ENCODE data around the gene NUDT16.
"Not testable (repeated sequence)": the region's sequence is repeated elsewhere in the genome, so short reads cannot be mapped to it uniquely, and the experiment has no call there.

The NUDT16 gene

DNA sequence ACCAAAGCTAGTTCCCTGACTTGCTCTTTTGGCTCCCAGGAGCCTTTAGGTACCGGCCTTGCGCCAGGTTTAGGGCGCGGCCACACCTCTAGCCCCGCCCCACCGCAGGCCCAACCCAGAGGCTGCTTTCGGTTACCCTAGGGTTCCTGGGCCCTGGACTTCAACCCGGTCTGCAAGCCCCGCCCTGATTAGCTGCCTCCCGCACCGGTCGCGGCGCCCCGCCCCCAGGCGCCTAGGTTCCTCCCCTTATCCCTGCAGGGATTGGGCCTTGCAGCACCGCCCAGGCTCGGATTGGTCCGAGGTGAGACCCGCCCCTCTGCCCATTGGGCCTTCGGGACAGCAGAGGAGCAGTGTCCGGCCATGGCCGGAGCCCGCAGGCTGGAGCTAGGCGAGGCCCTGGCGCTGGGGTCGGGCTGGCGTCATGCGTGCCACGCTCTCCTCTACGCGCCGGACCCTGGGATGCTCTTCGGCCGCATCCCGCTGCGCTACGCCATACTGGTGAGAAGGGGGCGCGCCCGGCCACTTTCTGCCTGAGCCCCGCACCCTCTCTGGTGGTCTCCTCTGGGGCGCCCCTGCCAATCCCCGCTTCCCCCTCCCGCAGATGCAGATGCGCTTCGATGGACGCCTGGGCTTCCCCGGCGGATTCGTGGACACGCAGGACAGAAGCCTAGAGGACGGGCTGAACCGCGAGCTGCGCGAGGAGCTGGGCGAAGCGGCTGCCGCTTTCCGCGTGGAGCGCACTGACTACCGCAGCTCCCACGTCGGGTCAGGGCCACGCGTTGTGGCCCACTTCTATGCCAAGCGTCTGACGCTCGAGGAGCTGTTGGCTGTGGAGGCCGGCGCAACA lies at the start of gene NUDT16:
TSS of gene NUDT16 (plus strand) at position 330 of the 847 bp plus-strand sequence. CDS start at position 361, 31 bp downstream.
- DNase-seq (ENCODE audit: low read depth in 2 of 2), result peak; percentile 90 to 93

DNA sequence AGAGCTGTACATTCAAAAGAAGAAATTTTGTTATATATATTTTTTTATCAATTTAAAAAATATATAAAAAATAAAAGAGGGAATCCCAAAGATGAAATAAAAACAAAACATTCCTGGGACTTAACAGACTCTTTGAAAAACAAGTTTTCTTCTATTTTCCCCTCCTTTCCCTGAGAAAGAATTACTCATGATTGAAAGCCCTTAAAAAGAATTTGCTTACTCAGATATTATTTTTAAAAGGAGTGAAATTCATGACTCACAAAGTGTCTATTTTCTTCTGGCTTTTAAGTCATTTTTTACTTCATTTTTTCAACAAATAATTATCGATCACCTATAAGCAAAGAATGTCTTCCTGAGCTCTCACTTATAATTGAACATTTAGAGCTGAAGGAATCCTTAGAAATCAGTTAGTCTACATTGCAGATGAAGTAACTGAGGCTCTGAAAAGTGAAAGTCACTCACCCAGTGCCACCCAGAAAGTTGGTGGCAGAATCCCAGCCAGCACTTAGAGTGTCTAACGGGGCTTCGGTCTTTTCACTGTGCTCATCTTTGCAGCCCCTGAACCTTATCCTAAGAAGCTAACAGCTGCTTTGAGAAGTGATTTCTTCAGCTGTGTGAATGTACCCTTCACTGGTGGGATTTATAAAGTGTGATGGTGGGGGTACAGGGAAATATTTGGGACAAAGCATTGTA lies 42.5 kb upstream of the NUDT16 start:
- no peak for DNase-seq (ENCODE audit: low read depth in 2 of 2)

DNA sequence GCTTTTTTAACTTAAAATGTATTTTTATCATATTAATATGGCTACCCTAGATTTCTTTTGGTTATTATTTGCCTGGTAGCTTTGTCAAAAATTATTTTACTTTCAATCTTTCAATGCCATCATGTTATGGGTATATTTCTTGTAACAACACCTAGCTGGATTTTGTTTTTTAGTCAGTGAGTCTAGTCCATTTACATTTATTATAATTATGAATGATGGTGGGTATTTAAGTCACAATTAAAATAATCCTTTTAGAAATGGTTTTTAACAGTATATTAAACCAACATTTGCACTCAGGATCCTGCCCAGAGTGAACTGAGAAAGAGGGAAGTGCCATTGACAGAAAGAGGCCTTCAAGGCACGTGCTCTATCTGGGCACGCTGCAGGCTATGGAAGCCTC lies 39.8 kb upstream of the NUDT16 start:
- DNase-seq (ENCODE audit: low read depth in 2 of 2), result no peak

DNA sequence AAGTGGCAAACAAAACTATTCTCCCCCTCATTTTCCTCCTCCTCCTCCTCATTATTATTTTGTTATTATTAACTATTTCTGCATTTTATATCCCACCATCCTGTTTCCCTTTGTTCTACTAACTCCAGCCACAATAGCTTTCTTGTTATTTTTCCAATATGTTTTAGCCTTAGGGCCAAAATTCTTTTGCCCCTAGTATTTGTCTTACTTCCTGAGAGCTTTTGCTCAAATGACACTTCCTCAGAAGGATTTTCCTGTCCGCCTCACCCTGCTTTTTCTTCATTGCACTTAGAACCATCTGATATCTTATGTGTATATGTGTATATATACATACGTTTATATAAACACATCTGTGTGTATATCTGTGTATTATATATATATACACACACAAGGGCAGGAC lies 32.7 kb upstream of the NUDT16 start:
- no peak for DNase-seq (ENCODE audit: low read depth in 2 of 2)

DNA sequence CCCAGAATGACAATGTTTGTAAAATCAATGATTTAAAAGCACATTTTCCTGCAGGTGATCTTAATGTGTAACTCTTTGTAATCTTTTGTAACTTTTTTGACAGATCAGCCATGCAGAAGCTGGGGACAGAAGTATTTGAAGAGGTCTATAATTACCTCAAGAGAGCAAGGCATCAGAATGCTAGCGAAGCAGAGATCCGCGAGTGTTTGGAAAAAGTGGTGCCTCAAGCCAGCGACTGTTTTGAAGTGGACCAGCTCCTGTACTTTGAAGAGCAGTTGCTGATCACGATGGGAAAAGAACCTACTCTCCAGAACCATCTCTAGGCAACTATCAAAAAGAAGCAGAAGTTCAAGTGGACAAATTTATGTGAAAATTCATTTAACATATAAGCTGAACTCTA lies 32.1 kb upstream of the NUDT16 start:
- DNase-seq (ENCODE audit: low read depth in 2 of 2), result no peak

DNA sequence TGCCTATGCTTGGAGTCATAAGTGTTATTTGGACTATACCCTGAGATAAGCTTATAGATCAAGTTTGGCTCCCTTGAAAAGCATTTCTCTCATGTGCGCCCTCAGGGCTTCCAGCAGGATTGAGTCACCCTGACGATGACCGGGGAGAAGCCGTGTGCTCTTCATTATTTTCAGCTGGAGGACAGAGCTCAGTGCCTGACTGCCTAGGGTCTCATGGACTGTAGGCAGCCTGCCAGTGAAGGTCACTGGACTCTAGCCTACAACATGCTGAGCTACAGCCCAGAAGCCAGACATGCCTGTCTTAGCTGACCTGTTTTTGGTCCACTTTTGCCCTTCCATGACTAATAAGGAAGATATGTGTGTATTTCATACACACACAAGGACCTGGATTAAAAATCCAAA lies 31.6 kb upstream of the NUDT16 start:
- DNase-seq (ENCODE audit: low read depth in 2 of 2), result no peak

DNA sequence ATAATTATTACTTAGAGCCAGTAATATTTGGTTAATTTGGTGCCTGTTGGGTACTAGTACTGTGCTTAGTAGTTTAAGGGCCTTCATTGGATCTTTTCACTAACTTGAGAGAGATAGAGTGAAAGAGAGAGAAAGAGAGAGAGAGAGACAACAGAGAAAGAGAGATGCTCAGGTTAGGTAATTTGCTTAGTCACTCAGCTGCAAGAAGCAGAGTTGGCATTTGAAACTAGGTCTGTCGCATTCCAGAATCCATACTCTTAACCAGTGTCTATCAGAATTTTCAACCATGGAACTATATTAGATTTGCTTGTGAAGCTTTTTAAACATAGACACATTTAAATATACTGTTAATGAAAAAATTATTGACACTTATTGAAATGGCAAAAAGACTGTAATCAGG lies 31.1 kb upstream of the NUDT16 start:
- DNase-seq (ENCODE audit: low read depth in 2 of 2), result no peak

DNA sequence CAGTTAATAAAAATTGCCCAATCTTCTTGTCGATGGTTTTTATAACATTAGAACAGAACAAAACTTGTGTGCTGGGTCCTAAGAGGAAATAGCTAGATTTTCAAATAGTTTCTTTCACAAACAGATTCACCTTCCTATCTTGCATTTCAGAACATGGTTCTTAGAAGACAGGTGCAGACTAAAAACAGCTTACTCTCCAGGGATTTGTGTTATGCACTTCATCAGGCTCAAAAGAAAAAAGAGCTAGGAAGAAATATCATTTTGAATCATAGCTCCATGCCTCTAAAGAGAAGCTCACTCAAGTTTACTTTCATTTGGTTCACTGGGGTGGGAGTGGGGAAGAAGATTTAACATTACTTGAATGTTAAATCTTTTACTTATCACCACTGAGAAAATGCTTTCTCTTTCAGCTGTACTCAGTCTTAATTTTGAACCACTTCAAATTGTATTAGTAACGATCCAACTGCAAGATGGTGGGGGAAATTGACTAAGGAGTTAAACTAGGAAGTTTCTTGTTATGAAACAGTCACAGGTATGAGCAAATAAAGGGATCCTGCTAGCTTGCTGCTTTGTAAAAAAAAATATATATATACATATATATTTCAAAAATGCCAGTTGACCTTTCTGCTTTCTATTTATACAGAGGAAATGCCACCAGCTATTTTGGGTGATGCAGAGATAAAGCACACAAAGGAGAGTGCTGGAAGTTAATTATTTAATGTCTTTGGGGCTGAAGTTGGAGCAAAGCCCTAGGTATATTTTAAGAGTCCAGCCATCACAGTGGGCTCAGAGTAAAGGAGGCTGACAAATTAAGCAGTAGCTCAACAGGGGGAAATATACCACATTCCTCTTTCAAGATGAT lies 28.3 kb upstream of the NUDT16 start:
- DNase-seq (ENCODE audit: low read depth in 2 of 2), result no peak

DNA sequence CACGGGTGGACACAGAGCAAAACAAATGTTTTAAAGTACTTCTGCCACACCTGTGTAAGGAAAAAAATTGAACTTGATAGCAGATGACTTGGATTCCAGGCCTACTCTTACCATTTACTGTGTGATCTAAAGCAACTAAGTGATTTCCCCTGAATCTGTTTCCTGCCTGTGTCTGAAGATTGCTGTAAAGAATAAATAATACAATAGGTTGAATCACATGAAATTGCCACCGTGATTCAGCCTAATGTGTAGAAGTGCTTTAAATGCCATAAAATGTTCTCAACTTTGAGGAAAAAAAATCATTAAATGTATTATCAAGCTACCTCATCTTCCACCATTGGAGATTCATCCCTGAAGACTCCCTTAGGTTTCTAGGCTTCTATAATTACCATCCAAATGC lies 27.6 kb upstream of the NUDT16 start:
- DNase-seq (ENCODE audit: low read depth in 2 of 2), result no peak

DNA sequence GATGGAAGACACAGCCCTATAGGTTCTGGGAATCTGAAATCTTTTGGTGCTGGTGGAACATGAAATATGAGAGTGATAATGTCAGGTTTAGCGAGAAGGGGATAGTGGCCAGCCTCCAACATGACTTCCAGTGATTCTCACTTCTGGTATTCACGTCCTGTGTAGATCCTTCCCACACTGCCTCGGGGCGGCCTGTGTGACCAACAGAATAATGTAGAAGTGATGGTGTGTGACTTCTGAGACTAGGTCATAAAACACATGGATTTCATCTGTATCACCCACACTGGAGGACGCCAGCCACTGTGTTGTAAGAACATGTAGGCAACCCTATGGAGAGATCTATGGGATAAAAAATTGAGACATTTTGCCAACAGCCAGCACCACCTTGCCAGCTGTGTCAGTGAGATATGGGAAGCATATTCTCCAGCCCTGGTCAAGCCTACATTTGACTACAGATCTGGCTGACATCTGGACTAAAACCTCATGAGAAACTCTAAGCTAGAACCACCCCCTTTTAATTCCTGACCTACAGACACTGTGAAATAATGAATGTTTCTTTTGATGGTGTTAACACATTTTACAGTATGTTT lies 25.5 kb upstream of the NUDT16 start:
- no peak for DNase-seq (ENCODE audit: low read depth in 2 of 2)

DNA sequence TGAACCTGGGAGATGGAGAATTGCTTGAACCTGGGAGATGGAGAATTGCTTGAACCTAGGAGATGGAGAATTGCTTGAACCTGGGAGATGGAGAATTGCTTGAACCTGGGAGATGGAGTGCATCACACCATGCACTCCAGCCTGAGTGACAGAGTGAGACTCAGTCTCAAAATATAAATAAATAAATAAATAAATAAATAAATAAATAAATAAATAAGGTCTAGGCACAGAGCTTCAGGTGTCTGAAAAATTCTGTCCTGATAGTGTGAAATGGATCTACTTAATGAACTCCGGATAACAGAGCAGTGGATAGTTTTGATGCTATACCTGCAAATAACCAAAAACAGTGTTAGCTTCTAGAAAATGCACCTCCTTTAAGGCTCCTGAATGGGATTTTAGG lies 24.3 kb upstream of the NUDT16 start:
- DNase-seq (ENCODE audit: low read depth in 2 of 2), result no peak

DNA sequence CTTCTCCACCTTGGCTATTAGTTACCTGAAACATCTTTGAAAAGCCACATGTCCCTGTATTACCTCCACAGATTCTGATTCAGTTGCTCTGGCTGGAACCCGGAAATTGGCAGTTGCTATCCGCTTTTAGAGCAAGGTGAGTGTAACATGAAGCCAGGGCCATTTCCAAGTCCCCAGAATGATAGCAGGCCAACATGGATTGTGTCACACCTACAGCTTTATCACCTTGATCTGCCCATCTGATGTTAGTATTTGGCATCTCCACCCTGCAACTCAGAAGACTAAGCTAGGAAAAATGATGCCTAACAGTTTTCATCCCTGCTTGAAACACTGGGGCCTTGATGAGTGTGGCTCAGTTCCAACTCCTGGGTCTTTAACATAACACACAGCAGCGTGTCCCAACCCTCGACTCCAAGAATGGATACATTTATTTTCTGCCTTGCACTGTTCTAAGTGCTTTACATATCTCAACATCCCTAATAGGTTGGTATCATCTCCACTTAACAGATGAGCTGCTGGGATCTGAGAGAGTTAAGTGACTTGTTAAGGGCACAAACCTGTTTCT lies 21.3 kb upstream of the NUDT16 start:
- no peak for DNase-seq (ENCODE audit: low read depth in 2 of 2)

DNA sequence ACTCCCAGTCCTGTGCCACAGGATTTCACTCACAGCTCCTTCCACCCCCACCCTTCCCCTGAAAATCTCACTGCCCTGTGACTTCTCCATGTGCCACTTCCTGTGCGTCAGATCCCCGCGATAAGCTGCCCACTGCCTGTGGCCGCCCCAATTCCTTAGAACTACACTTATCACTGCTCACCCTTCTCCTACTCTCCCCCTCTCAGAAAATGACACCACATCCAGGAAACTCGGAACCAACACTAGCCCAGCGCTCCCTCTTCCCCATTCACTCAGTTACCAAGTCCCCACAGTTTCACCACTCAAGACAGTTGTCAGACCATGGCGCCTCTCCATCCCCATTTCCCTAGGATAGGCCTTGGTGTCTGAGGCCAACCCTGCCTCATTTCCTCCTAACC lies 20.5 kb upstream of the NUDT16 start:
- not testable (repeated sequence) for DNase-seq (ENCODE audit: low read depth in 2 of 2)

DNA sequence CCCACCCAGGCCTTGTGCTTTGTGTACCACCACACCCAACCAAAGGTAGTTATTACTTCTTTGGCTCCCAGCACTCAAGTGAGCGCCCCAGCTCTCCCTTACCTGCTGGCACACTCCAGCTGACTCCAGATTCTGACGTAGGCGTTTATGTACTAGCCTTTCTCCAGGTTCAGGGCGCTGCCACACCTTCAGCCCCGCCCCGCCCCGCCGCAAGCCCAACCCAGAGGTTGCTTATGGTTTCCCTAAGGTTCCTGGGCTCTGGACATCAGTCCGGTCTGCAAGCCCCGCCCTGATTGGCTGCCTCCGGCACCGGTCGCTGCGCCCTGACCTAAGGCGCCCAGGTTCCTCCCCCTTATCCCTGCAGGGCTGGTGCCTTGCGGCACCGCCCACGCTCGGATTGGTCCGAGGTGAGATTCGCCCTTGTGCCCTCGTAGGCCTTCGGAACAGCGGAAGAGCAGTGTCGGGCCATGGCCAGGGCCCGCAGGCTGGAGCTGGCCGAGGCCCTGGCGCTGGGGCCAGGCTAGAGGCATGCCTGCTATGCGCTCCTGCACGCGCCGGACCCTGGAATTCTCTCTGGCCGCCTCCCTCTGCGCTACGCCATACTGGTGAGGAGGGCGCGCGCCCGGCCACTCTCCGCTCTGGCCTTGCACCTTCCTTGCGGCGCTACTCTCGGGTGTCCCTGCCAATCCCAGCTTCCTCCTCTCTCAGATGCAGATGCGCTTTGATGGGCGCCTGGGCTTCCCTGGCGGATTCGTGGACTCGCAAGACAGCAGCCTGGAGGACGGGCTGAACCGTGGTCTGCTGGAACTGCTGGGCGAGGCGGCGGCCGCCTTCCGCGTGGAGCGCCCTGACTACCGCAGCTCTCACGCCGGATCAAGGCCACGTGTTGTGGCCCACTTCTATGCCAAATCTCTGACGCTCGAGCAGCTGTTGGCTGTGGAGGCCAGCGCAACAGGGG lies 19.8 kb upstream of the NUDT16 start:
- no peak for DNase-seq (ENCODE audit: low read depth in 2 of 2)

DNA sequence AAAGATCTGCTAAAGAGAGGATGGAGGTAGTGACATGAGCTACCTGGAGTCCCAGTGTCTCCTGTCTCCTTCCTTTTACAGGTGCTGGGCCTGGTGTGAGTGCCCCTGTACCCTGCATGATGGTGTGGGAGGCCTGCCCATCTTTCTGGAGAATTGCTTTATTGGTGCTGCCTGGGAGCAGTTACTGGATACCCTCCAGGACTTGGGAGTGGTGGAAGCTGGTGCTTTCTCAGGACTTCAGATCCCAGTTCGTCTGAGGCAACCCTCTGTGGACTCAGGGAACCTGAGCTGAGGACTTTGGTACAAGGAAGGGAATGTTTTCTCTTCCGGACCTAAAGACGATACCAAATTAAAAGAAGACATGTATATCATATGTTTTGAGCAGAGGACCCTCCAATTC lies 18.3 kb upstream of the NUDT16 start:
- no peak for DNase-seq (ENCODE audit: low read depth in 2 of 2)

DNA sequence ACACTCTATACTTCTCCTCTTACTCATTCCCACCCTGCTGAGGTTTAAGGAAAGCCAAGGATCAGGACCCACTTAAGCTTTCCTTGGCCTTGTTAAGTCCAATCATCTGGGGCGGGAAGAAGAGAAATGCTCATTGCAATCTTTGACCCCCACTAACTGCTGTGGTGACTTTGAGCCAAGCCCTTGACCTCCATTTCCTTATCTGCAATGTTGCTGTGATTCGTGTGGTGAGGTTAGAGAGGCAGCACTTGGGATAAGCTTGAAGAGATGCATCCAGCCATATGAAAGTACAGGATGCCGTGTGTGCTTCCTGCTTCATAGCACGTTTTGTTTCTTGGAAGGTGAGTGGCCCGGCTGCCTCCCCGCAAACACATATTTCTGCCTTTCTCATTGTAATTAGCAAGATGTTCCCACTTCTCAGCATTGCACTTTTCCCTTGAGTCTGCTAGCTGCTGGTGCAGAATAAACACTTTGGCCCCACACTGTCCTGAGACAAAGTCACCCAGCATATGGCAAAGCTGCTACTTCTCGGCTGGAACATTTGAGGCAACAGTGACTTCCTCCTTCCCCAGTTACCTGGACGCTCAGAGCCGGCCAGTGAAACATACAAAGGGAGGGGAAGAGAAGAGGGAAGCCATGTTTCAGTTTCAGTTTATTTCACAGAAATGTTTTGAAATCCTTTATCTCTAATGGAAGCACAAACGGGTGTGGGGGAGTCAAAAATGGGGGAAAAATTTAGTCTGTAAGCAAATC lies 10.5 kb upstream of the NUDT16 start:
- DNase-seq (ENCODE audit: low read depth in 2 of 2), result no peak

DNA sequence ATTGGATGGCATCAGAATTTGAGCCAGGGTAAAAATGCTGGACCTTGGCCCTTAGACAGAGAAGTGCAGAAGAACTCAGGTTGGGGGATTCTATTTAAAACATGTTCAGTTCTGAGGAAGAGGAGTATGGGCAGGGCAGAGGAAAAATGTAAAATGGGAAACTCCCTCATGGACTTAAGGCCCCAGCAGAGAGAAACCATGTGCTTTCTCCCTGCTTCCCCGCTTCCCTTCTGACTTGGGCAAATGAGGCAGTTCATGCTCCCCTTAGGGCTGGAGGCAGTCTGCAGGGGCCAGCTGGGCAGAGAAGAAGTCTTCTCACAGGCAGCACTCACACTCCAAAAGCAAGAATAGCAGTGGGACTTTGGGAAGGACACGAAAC lies 9.9 kb upstream of the NUDT16 start:
- DNase-seq (ENCODE audit: low read depth in 2 of 2), result no peak

DNA sequence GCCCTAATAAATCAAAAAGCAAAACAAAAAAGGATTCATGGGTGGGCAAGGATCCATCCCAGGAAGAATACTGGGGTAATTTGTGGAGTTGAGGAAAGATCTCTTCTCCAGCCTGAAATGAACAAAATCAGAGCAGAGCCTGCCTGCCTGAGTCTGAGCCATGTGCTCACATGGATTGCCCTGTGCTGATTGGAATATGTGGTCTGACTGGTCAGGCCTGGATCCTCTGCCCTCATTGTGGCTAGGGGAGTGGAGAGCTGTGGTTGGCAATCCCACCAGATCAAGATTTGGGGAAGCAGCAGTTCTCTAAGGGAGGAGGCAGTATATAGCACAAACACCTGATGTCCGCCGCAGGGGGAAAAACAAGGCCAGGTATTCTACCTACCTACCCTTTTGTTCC lies 6.8 kb upstream of the NUDT16 start:
- no peak for DNase-seq (ENCODE audit: low read depth in 2 of 2)

DNA sequence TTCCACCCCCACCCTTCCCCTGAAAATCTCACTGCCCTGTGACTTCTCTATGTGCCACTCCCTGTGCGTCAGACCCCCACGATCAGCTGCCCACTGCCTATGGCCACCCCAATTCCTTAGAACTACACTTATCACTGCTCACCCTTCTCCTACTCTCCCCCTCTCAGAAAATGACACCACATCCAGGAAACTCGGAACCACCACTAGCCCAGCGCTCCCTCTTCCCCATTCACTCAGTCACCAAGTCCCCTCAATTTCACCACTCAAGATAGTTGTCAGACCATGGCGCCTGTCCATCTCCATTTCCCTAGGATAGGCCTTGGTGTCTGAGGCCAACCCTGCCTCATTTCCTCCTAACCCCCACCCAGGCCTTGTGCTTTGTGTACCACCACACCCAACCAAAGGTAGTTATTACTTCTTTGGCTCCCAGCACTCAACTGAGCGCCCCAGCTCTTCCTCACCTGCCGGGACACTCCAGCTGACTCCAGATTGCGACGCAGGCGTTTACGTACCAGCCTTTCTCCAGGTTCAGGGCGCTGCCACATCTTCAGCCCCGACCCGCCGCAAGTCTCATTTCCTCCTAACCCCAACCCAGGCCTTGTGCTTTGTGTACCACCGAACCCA lies 641 bp upstream of the NUDT16 start:
- not testable (repeated sequence) for DNase-seq (ENCODE audit: low read depth in 2 of 2)

Measured in activated CD8-positive, alpha-beta memory T cell treated with anti-CD3 and anti-CD28 coated beads for 4 hours (primary cell).